GM20431 (cell line): Measurements from ENCODE around the gene ALPK3.

Experiments used
- in situ Hi-C: fragments of 300-500 bp; cut with MseI, MboI; formaldehyde crosslinking; loops from one replicate; pipeline ENCODE4 v1.15.0; 2020; ENCODE audit warnings: low sequenced_read_pairs; ENCODE audit not compliant: unreplicated experiment

Gene ALPK3

GRCh38 chr15:84795186-84795585, 22.0 kb upstream of the ALPK3 start:
- in situ Hi-C loops, result no loop called here

- in situ Hi-C loops, result no loop called here
Observed at GRCh38 chr15:84797212-84797611, 19.9 kb upstream of the ALPK3 start.

GRCh38 chr15:84797801-84798200, 19.4 kb upstream of the ALPK3 start:
- in situ Hi-C loops, result no loop called here

GRCh38 chr15:84798436-84798946, 18.7 kb upstream of the ALPK3 start:
- in situ Hi-C loops, result no loop called here

GRCh38 chr15:84799511-84800187, 17.5 kb upstream of the ALPK3 start:
- in situ Hi-C loops, result no loop called here

GRCh38 chr15:84800365-84800806, 16.8 kb upstream of the ALPK3 start:
- in situ Hi-C loops, result no loop called here

- in situ Hi-C loops, result no loop called here
Observed at GRCh38 chr15:84804005-84804900, 12.9 kb upstream of the ALPK3 start.

- in situ Hi-C loops, result no loop called here
Observed at GRCh38 chr15:84805221-84805620, 11.9 kb upstream of the ALPK3 start.

GRCh38 chr15:84807228-84807627, 9.9 kb upstream of the ALPK3 start:
- in situ Hi-C loops, result no loop called here

- in situ Hi-C loops, result no loop called here
Observed at GRCh38 chr15:84810073-84810840, 6.9 kb upstream of the ALPK3 start.

GRCh38 chr15:84811151-84811550, 6.0 kb upstream of the ALPK3 start:
- in situ Hi-C loops, result no loop called here

- in situ Hi-C loops, result no loop called here
Observed at GRCh38 chr15:84811828-84812227, 5.3 kb upstream of the ALPK3 start.

- in situ Hi-C loops, result no loop called here
Observed at GRCh38 chr15:84812842-84813241, 4.3 kb upstream of the ALPK3 start.

GRCh38 chr15:84813435-84813834, 3.7 kb upstream of the ALPK3 start:
- in situ Hi-C loops, result no loop called here

GRCh38 chr15:84813931-84814330, 3.2 kb upstream of the ALPK3 start:
- in situ Hi-C loops, result no loop called here

- in situ Hi-C loops, result no loop called here
Observed at GRCh38 chr15:84814916-84815315, 2.2 kb upstream of the ALPK3 start.

GRCh38 chr15:84817466-84818081, 418 bp downstream of the ALPK3 start:
- in situ Hi-C loops, result no loop called here

- in situ Hi-C loops, result no loop called here
Observed at GRCh38 chr15:84818261-84819131, 1.3 kb downstream of the ALPK3 start.

- in situ Hi-C loops, result no loop called here
Observed at GRCh38 chr15:84819291-84819768, 2.2 kb downstream of the ALPK3 start.
